Calu3 (cell line): Measurements from ENCODE around the gene LDLRAD3. TPM values are rescaled to one million over a fixed set of nuclear protein-coding genes. Genes with fewer than 3 reads are reported as not detected.

Experiments
- BruUV-seq: library from RNA; stranded (reverse); fragments of 400-500 nt; replicated peaks from 2 replicates; lab custom pipeline; 2021; lab: Mats Ljungman, UMichigan
- CTCF ChIA-PET: fragments of 300-600 bp; sonication (Branson Sonifier 250); formaldehyde crosslinking; loops from one replicate; lab custom pipeline; 2022; ENCODE audit warnings: antibody characterized with exemption; lab: Charles Lee
- DNase-seq: peaks from one replicate; pipeline ENCODE4 v3.0.0; 2022
- H3K27ac Mint-ChIP-seq: one replicate; pipeline ENCODE4 v1.8.0; 2022; ENCODE audit warnings: mixed read lengths; ENCODE audit not compliant: unreplicated experiment
- H3K27me3 Mint-ChIP-seq: one replicate; pipeline ENCODE4 v1.8.0; 2022; ENCODE audit warnings: mixed read lengths; ENCODE audit not compliant: unreplicated experiment
- H3K36me3 Mint-ChIP-seq: one replicate; pipeline ENCODE4 v1.8.0; 2022; ENCODE audit warnings: mild to moderate bottlenecking, moderate library complexity, mixed read lengths; ENCODE audit not compliant: insufficient read depth, unreplicated experiment
- H3K4me1 Mint-ChIP-seq: one replicate; pipeline ENCODE4 v1.8.0; 2022; ENCODE audit warnings: mild to moderate bottlenecking, low read depth, mixed read lengths; ENCODE audit not compliant: unreplicated experiment
- H3K4me3 Mint-ChIP-seq: one replicate; pipeline ENCODE4 v1.8.0; 2022; ENCODE audit warnings: mild to moderate bottlenecking, low read depth, moderate library complexity, mixed read lengths; ENCODE audit not compliant: unreplicated experiment
- H3K9me3 Mint-ChIP-seq: one replicate; pipeline ENCODE4 v1.8.0; 2022; ENCODE audit warnings: low read depth, mixed read lengths; ENCODE audit not compliant: unreplicated experiment
- intact Hi-C: fragments of 100-400 bp; cut with micrococcal nuclease; formaldehyde crosslinking; loops from one replicate; pipeline ENCODE4 v1.10.0; 2022; ENCODE audit not compliant: unreplicated experiment
- total RNA-seq: library from RNA; stranded (reverse); gene quantifications from 2 replicates; pipeline ENCODE4 v1.2.3, GENCODE V29; 2022
- TF ChIP-seq, protein P1 (sequence below): fragments of 200-600 bp; IDR thresholded peaks from one replicate; pipeline ENCODE4 v1.8.0; 2022; ENCODE audit warnings: antibody characterized with exemption; ENCODE audit not compliant: unreplicated experiment

Gene LDLRAD3
- total RNA-seq, 1 experiment from 2014 or later = 16.2 TPM

DNA sequence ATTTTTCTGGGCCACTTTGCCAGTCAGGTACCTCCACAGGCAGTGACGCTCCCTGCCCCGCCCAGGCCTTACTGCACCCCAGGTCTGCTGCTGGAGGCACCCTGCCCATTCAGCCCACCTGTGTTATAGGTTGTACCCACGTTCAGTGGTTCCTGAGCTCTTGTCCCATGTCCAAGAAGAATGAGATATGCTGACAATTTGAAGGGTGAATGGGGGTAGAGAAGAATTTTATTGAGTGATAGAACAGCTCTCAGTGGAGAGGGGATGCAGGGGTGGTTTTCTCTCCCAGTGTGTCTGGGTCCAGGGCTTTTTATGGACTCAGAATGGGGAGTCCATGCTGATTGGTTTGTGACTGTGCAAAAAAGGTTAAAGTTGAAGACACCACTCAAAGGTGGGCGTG is 149.7 kb downstream of the LDLRAD3 start:
- Mint-ChIP-seq H3K4me1 (peaks cover 13% of the 10 kb centered on the region), H3K9me3 (no peaks in the 10 kb centered on the region), H3K4me3 (no peak overlapping the region), H3K27me3 (no peaks in the 10 kb centered on the region), H3K27ac (no peak overlapping the region), H3K36me3 (no peaks in the 10 kb centered on the region)
- TF ChIP-seq, protein P1, sequence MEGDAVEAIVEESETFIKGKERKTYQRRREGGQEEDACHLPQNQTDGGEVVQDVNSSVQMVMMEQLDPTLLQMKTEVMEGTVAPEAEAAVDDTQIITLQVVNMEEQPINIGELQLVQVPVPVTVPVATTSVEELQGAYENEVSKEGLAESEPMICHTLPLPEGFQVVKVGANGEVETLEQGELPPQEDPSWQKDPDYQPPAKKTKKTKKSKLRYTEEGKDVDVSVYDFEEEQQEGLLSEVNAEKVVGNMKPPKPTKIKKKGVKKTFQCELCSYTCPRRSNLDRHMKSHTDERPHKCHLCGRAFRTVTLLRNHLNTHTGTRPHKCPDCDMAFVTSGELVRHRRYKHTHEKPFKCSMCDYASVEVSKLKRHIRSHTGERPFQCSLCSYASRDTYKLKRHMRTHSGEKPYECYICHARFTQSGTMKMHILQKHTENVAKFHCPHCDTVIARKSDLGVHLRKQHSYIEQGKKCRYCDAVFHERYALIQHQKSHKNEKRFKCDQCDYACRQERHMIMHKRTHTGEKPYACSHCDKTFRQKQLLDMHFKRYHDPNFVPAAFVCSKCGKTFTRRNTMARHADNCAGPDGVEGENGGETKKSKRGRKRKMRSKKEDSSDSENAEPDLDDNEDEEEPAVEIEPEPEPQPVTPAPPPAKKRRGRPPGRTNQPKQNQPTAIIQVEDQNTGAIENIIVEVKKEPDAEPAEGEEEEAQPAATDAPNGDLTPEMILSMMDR = no peak
- intact Hi-C loops = no loop called here
- no peak for DNase-seq
- BruUV-seq = no TSS peak
- CTCF ChIA-PET = no interaction called here

DNA sequence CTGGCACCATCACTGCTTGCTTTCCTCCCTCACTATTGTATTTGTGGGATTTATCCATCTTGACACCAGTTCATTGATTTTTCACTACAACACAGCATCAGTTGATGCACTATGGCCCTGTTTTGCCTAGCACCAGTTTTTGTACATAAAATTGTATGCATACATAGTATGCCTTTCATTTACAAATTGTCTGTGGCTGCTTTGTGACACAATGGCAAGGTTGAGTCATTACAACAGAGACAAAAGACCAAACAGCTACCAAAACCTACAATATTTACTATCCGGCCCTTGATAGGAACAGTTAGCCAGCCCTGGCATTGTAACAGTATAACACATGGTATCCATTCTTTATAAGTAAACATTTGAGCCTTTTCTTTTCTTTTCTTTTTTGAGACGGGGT is 150.3 kb downstream of the LDLRAD3 start:
- intact Hi-C loops = no loop called here
- DNase-seq = no peak
- no peaks in the 10 kb centered on the region for H3K9me3 Mint-ChIP-seq
- no peak overlapping the region for H3K27ac Mint-ChIP-seq
- no TSS peak for BruUV-seq
- no peaks in the 10 kb centered on the region for H3K27me3 Mint-ChIP-seq
- TF ChIP-seq, protein P1 = no peak
- H3K4me1 Mint-ChIP-seq = peaks cover 13% of the 10 kb centered on the region
- peaks cover 5% of the 10 kb centered on the region for H3K36me3 Mint-ChIP-seq
- CTCF ChIA-PET = no interaction called here
- H3K4me3 Mint-ChIP-seq = no peak overlapping the region

DNA sequence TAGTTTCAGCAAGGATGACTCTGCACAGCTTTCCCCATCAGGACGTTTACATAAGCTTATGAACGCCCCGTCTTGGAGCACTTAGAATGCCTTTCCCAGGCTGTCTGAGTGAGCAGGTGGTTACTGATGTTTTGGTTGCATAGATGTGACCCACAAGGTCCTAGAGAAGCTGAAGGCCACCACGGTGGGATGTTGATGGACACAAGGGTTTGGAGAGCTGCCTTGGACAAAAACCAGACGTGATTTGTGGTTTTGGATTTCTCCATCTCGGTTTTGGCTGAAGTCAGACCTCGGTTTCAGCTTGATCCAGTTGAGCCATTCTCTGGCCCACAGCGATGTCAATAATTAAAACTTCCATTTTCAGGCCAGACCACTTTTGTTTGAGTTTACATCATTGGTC is 151.9 kb downstream of the LDLRAD3 start:
- Mint-ChIP-seq H3K27me3 (no peaks in the 10 kb centered on the region), H3K36me3 (peaks cover 5% of the 10 kb centered on the region), H3K9me3 (no peaks in the 10 kb centered on the region), H3K4me3 (no peak overlapping the region), H3K27ac (no peak overlapping the region), H3K4me1 (peaks cover 13% of the 10 kb centered on the region)
- TF ChIP-seq, protein P1 = no peak
- no TSS peak for BruUV-seq
- intact Hi-C loops = no loop called here
- no peak for DNase-seq
- CTCF ChIA-PET = no interaction called here

DNA sequence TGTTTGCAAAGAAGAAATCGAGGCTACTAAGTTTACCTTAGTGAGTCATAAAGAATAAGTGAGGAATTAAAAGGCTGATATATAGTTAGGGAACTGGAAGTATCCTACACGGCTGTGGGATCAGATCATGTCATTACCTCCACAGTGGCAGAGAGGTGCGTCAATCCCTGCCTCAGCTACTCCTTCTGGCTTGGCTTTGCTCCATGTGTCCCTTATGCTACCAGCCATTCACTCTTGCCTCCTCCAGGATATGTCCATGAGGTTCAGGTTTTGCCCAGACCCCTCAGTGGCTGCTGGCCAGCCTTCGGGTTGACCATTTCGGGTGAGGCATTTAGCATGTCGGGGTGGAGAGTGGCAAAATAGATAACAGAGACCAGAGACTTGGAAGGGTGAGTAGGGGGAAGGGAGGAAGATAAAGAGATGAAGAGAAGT is 153.4 kb downstream of the LDLRAD3 start:
- Mint-ChIP-seq H3K27me3 (no peaks in the 10 kb centered on the region), H3K27ac (no peak overlapping the region), H3K36me3 (peaks cover 5% of the 10 kb centered on the region), H3K4me3 (no peak overlapping the region), H3K9me3 (no peaks in the 10 kb centered on the region), H3K4me1 (peaks cover 13% of the 10 kb centered on the region)
- CTCF ChIA-PET = no interaction called here
- no TSS peak for BruUV-seq
- intact Hi-C loops = no loop called here
- TF ChIP-seq, protein P1 = no peak
- no peak for DNase-seq
